Measurements from ENCODE around the gene PHTF1. TPM values are rescaled to one million over a fixed set of nuclear protein-coding genes. Genes with fewer than 3 reads are reported as not detected.

PHTF1 gene
- 10 to 100 TPM; 23.3 to 27.9 (median 24.8) TPM for total RNA-seq (2021; fragmentation: NEBNext Ultra II Directional; extraction: Animal tissue kit (Norgen Biotek cat#: 25700))
- long read RNA-seq, partial matches to known transcripts: 9 of 17 reads
- long read RNA-seq, other reads (novel, unspliced or antisense): 4 of 17 reads

DNA sequence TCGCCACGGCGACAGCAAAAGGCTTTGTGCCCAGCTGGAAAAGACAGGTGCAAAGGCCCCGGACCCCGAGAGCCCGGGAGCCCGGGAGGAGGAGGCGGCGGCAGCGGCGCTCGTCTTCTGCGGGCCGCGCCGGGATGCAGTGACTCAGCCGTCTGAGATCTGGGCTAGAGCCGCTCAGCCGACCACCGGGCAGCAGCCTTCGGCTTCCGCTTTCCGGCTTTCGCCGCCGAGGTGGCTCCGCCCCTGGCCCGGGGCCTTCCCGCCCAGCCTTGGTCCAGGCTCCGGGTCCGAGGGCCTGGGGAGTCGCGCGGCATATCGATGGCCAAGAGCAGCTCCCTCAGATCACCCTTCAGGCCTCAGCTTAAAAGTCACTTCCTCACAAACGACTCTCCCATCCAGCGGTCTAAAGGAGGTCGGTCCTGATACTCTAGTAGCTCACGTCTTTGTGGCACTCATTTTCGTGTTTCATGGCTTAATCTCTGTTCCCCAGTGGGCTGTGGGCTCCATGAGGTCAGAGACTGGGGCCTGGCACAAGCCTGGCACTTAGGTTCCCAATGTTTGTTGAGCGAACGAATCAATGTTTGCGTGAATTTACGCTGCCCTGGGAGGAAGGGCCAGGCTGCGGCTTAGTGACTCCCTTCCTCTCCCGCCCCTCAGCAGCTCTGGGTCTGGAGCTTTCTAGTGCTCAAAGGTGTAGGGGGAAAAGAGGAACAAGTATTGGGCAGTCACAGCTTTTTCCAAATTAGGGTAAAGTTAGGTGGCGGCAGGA lies at the start of gene PHTF1:
TSS of gene PHTF1 (minus strand) at position 154 of the 769 bp plus-strand sequence. CDS start 783 bp downstream, outside the sequence.
- H3K36me3 Mint-ChIP-seq (ENCODE audit: low read depth): peaks cover 12% of the 10 kb centered on the region; the same call in 1 of the 2 replicates
- TF ChIP-seq, protein P1, sequence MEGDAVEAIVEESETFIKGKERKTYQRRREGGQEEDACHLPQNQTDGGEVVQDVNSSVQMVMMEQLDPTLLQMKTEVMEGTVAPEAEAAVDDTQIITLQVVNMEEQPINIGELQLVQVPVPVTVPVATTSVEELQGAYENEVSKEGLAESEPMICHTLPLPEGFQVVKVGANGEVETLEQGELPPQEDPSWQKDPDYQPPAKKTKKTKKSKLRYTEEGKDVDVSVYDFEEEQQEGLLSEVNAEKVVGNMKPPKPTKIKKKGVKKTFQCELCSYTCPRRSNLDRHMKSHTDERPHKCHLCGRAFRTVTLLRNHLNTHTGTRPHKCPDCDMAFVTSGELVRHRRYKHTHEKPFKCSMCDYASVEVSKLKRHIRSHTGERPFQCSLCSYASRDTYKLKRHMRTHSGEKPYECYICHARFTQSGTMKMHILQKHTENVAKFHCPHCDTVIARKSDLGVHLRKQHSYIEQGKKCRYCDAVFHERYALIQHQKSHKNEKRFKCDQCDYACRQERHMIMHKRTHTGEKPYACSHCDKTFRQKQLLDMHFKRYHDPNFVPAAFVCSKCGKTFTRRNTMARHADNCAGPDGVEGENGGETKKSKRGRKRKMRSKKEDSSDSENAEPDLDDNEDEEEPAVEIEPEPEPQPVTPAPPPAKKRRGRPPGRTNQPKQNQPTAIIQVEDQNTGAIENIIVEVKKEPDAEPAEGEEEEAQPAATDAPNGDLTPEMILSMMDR (IDR thresholded peaks at IDR 0.05): no peak
- peak; percentile 75 for DNase-seq
- peak within 1 kb of the TSS; percentile 98 for H3K27ac Mint-ChIP-seq
- H3K27me3 Mint-ChIP-seq (ENCODE audit: insufficient read depth): peaks cover 3% of the 10 kb centered on the region
- H3K4me3 Mint-ChIP-seq: peak within 1 kb of the TSS; percentile 96
- no peaks in the 10 kb centered on the region for H3K9me3 Mint-ChIP-seq
- H3K4me1 Mint-ChIP-seq (ENCODE audit: low read depth): peaks cover 33% of the 10 kb centered on the region

DNA sequence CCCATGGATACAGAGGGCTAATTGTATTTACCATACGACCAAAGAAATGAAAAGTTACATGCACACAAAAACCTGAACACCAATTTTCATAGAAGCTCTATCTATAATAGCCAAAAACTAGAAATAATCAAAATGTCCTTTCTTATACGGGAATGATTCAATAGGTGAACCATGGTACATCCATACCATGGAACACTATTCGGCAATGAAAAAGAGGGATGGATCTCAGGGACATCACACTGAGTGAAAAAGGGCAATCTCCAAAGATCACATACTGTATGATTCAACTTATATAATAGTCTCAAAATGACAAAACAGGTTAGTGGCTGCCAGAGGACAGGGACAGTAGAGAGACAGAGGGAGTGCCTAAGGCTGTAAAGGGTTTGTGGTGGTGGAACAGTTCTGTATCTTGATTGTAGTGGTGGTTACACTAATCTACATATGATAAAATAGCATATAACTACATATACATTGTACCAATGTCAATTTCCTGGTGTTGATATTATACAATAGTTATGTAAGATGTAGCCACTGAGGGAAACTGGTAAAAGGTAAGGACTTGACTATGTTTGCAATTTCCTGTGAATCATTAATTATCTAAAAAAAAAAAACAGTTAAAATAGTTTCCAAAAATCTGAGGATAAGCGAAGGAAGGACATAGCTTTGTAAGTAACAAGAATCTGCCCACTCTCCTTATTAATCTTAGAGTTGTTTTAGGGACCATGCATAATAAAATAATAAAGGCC lies 49.3 kb upstream of the PHTF1 start:
- no peak for DNase-seq
- TF ChIP-seq, protein P1 (IDR thresholded peaks at IDR 0.05): no peak
- peak overlapping the region; percentile 74 for H3K27ac Mint-ChIP-seq
- no peaks in the 10 kb centered on the region for H3K27me3 Mint-ChIP-seq (ENCODE audit: insufficient read depth)
- peaks cover 23% of the 10 kb centered on the region for H3K36me3 Mint-ChIP-seq (ENCODE audit: low read depth)
- H3K4me3 Mint-ChIP-seq: peak overlapping the region; percentile 94
- no peaks in the 10 kb centered on the region for H3K9me3 Mint-ChIP-seq
- peaks cover 45% of the 10 kb centered on the region for H3K4me1 Mint-ChIP-seq (ENCODE audit: low read depth)

DNA sequence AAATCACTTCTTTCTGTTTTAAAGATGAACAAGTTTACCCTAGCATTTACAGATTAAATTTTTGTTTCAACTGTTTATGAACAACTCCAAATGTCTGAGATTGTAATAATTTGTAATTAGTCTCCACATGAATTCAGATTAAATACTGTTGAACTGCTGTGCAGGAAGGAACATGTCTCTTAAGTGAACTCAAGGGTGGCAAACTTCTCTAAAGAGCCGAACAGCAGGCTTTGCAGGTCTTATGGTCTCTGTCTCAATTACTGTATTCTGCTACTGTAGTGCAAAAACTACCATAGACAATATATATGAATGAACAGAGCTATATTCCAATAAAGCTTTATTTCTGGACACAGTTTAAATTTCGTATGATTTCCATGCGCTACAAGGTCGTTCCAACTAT lies 46.4 kb upstream of the PHTF1 start:
- TF ChIP-seq, protein P1 (IDR thresholded peaks at IDR 0.05): no peak
- H3K4me1 Mint-ChIP-seq (ENCODE audit: low read depth): peaks cover 50% of the 10 kb centered on the region
- peaks cover 19% of the 10 kb centered on the region for H3K36me3 Mint-ChIP-seq (ENCODE audit: low read depth)
- no peak for DNase-seq
- no peaks in the 10 kb centered on the region for H3K27me3 Mint-ChIP-seq (ENCODE audit: insufficient read depth)
- H3K27ac Mint-ChIP-seq: peak overlapping the region; percentile 31; the same call in 1 of the 2 replicates
- H3K9me3 Mint-ChIP-seq: no peaks in the 10 kb centered on the region
- H3K4me3 Mint-ChIP-seq: no peak overlapping the region

DNA sequence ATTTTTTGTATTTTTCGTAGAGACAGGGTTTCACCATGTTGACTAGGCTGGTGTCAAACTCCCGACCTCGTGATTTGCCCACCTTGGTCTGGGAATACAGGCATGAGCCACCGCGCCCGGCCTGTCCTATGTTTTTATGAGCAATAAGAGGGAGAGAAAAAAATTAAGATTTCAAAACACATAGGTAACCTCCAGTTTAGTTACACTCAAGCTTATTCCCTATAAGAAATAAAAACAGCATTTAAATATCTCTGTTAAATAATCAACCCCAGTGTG lies 45.9 kb upstream of the PHTF1 start:
- Mint-ChIP-seq H3K4me3 (0 out of 2 replicates have a peak overlapping the region, but pooled peaks have one; percentile 20), H3K36me3 (ENCODE audit: low read depth) (peaks cover 19% of the 10 kb centered on the region), H3K4me1 (ENCODE audit: low read depth) (peaks cover 50% of the 10 kb centered on the region), H3K27me3 (ENCODE audit: insufficient read depth) (no peaks in the 10 kb centered on the region), H3K9me3 (no peaks in the 10 kb centered on the region), H3K27ac (peak overlapping the region; percentile 29; the same call in 1 of the 2 replicates)
- DNase-seq: no peak
- TF ChIP-seq, protein P1 (IDR thresholded peaks at IDR 0.05): no peak

DNA sequence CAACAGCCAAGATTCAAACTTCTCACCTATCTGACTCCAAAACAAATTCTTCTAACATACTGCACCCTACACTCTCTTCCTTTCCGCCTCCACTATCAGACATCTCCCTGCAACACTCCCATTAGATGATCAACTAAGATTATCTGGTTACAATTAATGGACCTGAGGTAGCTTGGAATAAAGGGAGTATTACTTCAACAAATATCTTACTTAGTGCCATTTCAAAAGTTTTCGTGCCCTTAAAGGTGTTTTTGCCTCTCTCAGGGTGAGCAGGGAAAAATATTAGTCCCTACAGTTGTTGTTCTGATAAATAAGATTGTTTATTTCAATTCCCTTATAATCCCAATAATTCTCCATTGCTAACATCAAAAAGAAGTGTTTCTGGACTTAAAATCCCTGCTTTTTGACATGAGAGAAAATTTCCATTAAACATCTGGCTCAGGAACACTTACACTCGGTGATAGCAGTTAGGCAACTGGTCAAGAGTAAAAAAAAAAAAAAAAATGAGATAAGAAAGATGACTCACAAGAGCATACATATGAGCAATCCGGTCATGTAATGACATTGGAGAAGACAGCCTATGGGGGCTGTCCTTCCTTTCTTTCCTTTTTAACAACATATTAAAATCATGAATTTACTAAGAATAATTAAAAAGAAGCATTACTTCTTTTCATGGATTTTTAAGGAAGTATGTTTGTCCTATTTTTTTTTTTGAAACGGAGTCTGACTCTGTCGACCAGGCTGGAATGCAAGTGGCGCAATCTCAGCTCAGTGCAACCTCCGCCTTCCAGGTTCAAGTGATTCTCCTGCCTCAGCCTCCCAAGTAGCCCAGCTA lies 45.4 kb upstream of the PHTF1 start:
- peak; percentile 44 for DNase-seq
- Mint-ChIP-seq H3K36me3 (ENCODE audit: low read depth) (peaks cover 19% of the 10 kb centered on the region), H3K27ac (peak overlapping the region; percentile 29), H3K27me3 (ENCODE audit: insufficient read depth) (no peaks in the 10 kb centered on the region), H3K9me3 (no peaks in the 10 kb centered on the region), H3K4me1 (ENCODE audit: low read depth) (peaks cover 47% of the 10 kb centered on the region), H3K4me3 (peak overlapping the region; percentile 56)
- TF ChIP-seq, protein P1 (IDR thresholded peaks at IDR 0.05): no peak

Data from HFFc6 (cell line).